Measurements from ENCODE around the gene ANGPTL3. TPM values are rescaled to one million over a fixed set of nuclear protein-coding genes. Genes with fewer than 3 reads are reported as not detected.
"Not testable (repeated sequence)": the region's sequence is repeated elsewhere in the genome, so short reads cannot be mapped to it uniquely, and the experiment has no call there.

Gene ANGPTL3, protein sequence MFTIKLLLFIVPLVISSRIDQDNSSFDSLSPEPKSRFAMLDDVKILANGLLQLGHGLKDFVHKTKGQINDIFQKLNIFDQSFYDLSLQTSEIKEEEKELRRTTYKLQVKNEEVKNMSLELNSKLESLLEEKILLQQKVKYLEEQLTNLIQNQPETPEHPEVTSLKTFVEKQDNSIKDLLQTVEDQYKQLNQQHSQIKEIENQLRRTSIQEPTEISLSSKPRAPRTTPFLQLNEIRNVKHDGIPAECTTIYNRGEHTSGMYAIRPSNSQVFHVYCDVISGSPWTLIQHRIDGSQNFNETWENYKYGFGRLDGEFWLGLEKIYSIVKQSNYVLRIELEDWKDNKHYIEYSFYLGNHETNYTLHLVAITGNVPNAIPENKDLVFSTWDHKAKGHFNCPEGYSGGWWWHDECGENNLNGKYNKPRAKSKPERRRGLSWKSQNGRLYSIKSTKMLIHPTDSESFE
- not detected for total RNA-seq

DNA sequence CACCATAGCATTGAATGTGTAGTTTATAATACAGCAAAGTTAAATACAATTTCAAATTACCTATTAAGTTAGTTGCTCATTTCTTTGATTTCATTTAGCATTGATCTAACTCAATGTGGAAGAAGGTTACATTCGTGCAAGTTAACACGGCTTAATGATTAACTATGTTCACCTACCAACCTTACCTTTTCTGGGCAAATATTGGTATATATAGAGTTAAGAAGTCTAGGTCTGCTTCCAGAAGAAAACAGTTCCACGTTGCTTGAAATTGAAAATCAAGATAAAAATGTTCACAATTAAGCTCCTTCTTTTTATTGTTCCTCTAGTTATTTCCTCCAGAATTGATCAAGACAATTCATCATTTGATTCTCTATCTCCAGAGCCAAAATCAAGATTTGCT is at the start of gene ANGPTL3:
Gene ANGPTL3, plus strand, starts transcription at position 240 of the 400 bp plus-strand sequence. Its CDS starts 47 bp downstream, at position 287.
- H3K36me3 ChIP-seq (ENCODE audit: control insufficient read depth in 3 of 3, insufficient read depth in 3 of 3, low read length in 3 of 3), result no peaks in the 10 kb centered on the region
- H3K9ac ChIP-seq (ENCODE audit: low read depth in 1 of 3, low read length in 3 of 3), result no peak within 1 kb of the TSS
- no peak within 1 kb of the TSS for H3K4me3 ChIP-seq (ENCODE audit: low read length in 3 of 3)
- H3K4me1 ChIP-seq (ENCODE audit: control insufficient read depth in 3 of 3, insufficient read depth in 3 of 3, low read length in 3 of 3), result no peaks in the 10 kb centered on the region
- no peaks in the 10 kb centered on the region for H3K9me3 ChIP-seq (ENCODE audit: control insufficient read depth in 3 of 3, low read length in 3 of 3)
- H3K27ac ChIP-seq (ENCODE audit: low read depth, low read length), result no peak within 1 kb of the TSS
- H3K27me3 ChIP-seq (ENCODE audit: control insufficient read depth in 3 of 3, insufficient read depth in 3 of 3, low read length in 3 of 3), result no peaks in the 10 kb centered on the region

DNA sequence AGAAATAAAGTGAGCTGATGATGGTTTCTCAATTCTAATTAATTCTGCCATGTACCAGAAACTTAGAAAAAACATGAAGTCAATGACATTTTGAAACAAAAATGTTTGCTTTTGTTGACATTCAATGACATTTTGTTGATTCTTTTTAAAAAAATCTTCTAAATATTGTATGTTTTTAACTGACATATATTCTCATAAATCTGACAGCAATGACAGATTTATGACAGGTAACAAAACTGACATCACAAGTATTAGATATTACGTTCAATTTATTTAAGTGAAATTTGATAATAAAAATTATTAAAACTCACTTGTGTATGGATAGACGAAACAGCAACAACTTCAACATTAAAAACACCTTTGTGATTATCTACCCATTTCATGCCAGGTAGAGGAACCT is 36.0 kb upstream of the ANGPTL3 start:
- Histone ChIP-seq H3K27me3 (ENCODE audit: control insufficient read depth in 3 of 3, insufficient read depth in 3 of 3, low read length in 3 of 3) (no peaks in the 10 kb centered on the region), H3K27ac (ENCODE audit: low read depth, low read length) (no peak overlapping the region), H3K36me3 (ENCODE audit: control insufficient read depth in 3 of 3, insufficient read depth in 3 of 3, low read length in 3 of 3) (peaks cover 0 to 3% (median 0%) of the 10 kb centered on the region in 3 donors), H3K4me3 (ENCODE audit: low read length in 3 of 3) (no peak overlapping the region), H3K9me3 (ENCODE audit: control insufficient read depth in 3 of 3, low read length in 3 of 3) (no peaks in the 10 kb centered on the region), H3K4me1 (ENCODE audit: control insufficient read depth in 3 of 3, insufficient read depth in 3 of 3, low read length in 3 of 3) (no peaks in the 10 kb centered on the region), H3K9ac (ENCODE audit: low read depth in 1 of 3, low read length in 3 of 3) (no peak overlapping the region)

DNA sequence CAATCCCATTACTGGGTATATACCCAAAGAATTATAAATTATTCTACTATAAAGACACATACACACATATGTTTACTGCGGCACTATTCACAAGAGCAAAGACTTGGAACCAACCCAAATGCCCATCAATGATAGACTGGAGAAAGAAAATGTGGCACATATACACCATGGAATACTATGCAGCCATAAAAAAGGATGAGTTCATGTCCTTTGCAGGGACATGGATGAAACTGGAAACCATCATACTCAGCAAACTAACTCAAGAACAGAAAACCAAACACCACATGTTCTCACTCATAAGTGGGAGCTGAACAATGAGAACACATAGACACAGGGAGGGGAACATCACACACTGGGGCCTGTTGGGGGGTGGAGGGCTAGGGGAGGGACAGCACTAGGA is 30.1 kb upstream of the ANGPTL3 start:
- H3K27ac ChIP-seq (ENCODE audit: low read depth, low read length); H3K9ac ChIP-seq (ENCODE audit: low read depth in 1 of 3, low read length in 3 of 3); H3K27me3 ChIP-seq (ENCODE audit: control insufficient read depth in 3 of 3, insufficient read depth in 3 of 3, low read length in 3 of 3); H3K36me3 ChIP-seq (ENCODE audit: control insufficient read depth in 3 of 3, insufficient read depth in 3 of 3, low read length in 3 of 3); H3K9me3 ChIP-seq (ENCODE audit: control insufficient read depth in 3 of 3, low read length in 3 of 3); H3K4me3 ChIP-seq (ENCODE audit: low read length in 3 of 3); H3K4me1 ChIP-seq (ENCODE audit: control insufficient read depth in 3 of 3, insufficient read depth in 3 of 3, low read length in 3 of 3): not testable (repeated sequence)

DNA sequence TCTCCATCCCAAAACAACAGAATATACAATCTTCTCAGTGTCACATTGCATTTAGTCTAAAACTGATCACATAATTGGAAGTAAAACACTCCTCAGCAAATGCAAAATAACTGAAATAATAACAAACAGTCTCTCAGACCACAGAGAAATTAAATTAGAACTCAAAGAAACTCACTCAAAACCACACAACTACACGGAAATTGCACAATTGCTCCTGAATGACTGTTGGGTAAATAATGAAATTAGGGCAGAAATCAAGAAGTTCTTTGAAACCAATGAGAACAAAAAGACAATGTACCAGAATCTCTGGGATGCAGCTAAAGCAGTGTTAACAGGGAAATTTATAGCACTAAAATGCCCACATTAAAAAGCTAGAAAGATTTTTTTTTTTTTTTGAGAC is 29.4 kb upstream of the ANGPTL3 start:
- not testable (repeated sequence) for H3K27me3 ChIP-seq (ENCODE audit: control insufficient read depth in 3 of 3, insufficient read depth in 3 of 3, low read length in 3 of 3); H3K9me3 ChIP-seq (ENCODE audit: control insufficient read depth in 3 of 3, low read length in 3 of 3); H3K9ac ChIP-seq (ENCODE audit: low read depth in 1 of 3, low read length in 3 of 3); H3K36me3 ChIP-seq (ENCODE audit: control insufficient read depth in 3 of 3, insufficient read depth in 3 of 3, low read length in 3 of 3); H3K4me1 ChIP-seq (ENCODE audit: control insufficient read depth in 3 of 3, insufficient read depth in 3 of 3, low read length in 3 of 3); H3K4me3 ChIP-seq (ENCODE audit: low read length in 3 of 3); H3K27ac ChIP-seq (ENCODE audit: low read depth, low read length)

DNA sequence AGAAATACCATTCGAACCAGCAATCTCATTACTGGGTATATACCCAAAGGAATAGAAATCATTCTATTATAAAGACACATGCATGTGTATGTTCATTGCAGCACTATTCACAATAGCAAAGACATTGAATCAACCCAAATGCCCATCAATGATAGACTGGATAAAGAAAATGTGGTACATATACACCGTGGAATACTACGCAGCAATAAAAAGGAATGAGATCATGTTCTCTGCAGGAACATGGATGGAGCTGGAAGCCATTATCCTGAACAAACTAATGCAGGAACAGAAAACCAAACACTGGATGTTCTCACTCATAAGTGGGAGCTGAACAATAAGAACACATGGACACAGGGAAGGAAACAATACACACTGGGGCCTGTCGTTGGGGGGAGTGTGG is 25.8 kb upstream of the ANGPTL3 start:
- not testable (repeated sequence) for H3K9me3 ChIP-seq (ENCODE audit: control insufficient read depth in 3 of 3, low read length in 3 of 3); H3K27me3 ChIP-seq (ENCODE audit: control insufficient read depth in 3 of 3, insufficient read depth in 3 of 3, low read length in 3 of 3); H3K27ac ChIP-seq (ENCODE audit: low read depth, low read length); H3K36me3 ChIP-seq (ENCODE audit: control insufficient read depth in 3 of 3, insufficient read depth in 3 of 3, low read length in 3 of 3); H3K4me1 ChIP-seq (ENCODE audit: control insufficient read depth in 3 of 3, insufficient read depth in 3 of 3, low read length in 3 of 3); H3K4me3 ChIP-seq (ENCODE audit: low read length in 3 of 3); H3K9ac ChIP-seq (ENCODE audit: low read depth in 1 of 3, low read length in 3 of 3)

DNA sequence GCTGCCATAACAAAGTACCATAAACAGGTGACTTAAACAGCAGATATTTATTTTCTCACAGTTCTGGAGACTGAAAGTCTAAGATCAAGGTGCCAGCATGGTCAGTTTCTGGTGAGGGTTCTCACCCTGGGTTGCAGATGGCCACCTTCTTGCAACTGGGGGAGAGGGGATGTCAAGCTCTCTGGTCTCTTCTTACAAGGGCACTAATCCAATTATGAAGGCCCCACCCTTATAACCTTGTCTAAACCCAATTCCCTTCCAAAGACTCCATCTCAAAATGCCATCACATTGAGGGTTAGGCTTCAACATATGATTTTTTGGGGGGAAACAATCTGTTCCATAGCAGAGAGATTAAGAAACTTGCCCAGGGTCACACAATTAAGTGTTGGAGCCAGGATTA is 24.8 kb upstream of the ANGPTL3 start:
- H3K4me3 ChIP-seq (ENCODE audit: low read length in 3 of 3), result no peak overlapping the region
- H3K27me3 ChIP-seq (ENCODE audit: control insufficient read depth in 3 of 3, insufficient read depth in 3 of 3, low read length in 3 of 3), result no peaks in the 10 kb centered on the region
- no peaks in the 10 kb centered on the region for H3K36me3 ChIP-seq (ENCODE audit: control insufficient read depth in 3 of 3, insufficient read depth in 3 of 3, low read length in 3 of 3)
- no peak overlapping the region for H3K9ac ChIP-seq (ENCODE audit: low read depth in 1 of 3, low read length in 3 of 3)
- no peaks in the 10 kb centered on the region for H3K4me1 ChIP-seq (ENCODE audit: control insufficient read depth in 3 of 3, insufficient read depth in 3 of 3, low read length in 3 of 3)
- H3K27ac ChIP-seq (ENCODE audit: low read depth, low read length), result no peak overlapping the region
- peaks cover 0 to 4% (median 0%) of the 10 kb centered on the region in 3 donors for H3K9me3 ChIP-seq (ENCODE audit: control insufficient read depth in 3 of 3, low read length in 3 of 3)

DNA sequence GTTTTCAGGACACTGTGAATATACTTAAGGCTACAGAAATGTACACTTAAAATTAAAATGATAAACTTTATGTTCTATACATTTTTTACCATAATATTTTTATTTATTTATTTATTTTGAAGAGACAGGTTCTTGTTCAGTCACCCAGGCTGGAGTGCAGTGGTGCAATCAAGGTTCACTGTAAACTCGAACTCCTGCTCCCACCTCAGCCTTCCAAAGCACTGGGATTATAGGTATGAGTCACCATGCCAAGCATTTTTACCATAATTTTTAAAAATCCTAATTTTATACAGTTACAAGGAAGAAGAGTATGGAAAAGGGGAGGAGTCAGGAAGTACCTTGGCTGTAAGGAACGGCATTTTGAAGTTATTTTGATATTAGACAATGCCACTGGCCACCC is 23.6 kb upstream of the ANGPTL3 start:
- Histone ChIP-seq H3K9me3 (ENCODE audit: control insufficient read depth in 3 of 3, low read length in 3 of 3) (peaks cover 0 to 4% (median 0%) of the 10 kb centered on the region in 3 donors), H3K4me3 (ENCODE audit: low read length in 3 of 3) (no peak overlapping the region), H3K27ac (ENCODE audit: low read depth, low read length) (no peak overlapping the region), H3K4me1 (ENCODE audit: control insufficient read depth in 3 of 3, insufficient read depth in 3 of 3, low read length in 3 of 3) (no peaks in the 10 kb centered on the region), H3K27me3 (ENCODE audit: control insufficient read depth in 3 of 3, insufficient read depth in 3 of 3, low read length in 3 of 3) (no peaks in the 10 kb centered on the region), H3K9ac (ENCODE audit: low read depth in 1 of 3, low read length in 3 of 3) (no peak overlapping the region), H3K36me3 (ENCODE audit: control insufficient read depth in 3 of 3, insufficient read depth in 3 of 3, low read length in 3 of 3) (no peaks in the 10 kb centered on the region)

DNA sequence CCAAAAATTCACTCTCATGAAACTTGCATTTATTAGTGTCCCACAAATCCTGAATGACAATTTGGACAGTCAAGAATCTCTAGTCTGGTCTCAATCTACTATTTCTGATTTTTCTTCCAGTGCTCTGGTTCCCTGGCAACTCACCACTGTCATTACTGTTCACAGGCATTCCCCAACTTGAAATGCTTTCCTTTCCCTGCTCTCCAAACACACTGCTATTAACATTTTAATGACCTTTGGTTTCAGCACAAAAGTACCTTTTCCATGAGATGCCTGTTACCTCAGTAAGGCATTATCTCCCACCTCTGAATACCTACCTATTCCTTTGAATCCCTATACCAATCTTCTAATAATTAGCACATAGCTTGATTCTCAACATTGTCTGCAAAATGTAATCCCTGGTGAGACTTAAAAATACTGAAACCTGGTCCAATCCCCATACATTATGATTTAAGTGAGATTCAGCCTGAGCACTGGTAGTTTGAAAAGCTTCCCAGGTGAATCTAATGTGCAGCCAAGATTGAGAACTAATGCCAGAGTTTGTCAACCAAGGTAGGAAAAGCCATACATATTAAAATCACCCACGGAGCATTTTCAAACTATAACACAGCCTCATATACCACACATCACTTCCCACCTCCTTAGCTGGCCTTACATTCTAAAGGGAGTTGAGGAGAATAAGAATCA is 11.7 kb upstream of the ANGPTL3 start:
- Histone ChIP-seq H3K4me3 (ENCODE audit: low read length in 3 of 3) (no peak overlapping the region), H3K9me3 (ENCODE audit: control insufficient read depth in 3 of 3, low read length in 3 of 3) (no peaks in the 10 kb centered on the region), H3K9ac (ENCODE audit: low read depth in 1 of 3, low read length in 3 of 3) (no peak overlapping the region), H3K27me3 (ENCODE audit: control insufficient read depth in 3 of 3, insufficient read depth in 3 of 3, low read length in 3 of 3) (no peaks in the 10 kb centered on the region), H3K4me1 (ENCODE audit: control insufficient read depth in 3 of 3, insufficient read depth in 3 of 3, low read length in 3 of 3) (no peaks in the 10 kb centered on the region), H3K27ac (ENCODE audit: low read depth, low read length) (no peak overlapping the region), H3K36me3 (ENCODE audit: control insufficient read depth in 3 of 3, insufficient read depth in 3 of 3, low read length in 3 of 3) (no peaks in the 10 kb centered on the region)

DNA sequence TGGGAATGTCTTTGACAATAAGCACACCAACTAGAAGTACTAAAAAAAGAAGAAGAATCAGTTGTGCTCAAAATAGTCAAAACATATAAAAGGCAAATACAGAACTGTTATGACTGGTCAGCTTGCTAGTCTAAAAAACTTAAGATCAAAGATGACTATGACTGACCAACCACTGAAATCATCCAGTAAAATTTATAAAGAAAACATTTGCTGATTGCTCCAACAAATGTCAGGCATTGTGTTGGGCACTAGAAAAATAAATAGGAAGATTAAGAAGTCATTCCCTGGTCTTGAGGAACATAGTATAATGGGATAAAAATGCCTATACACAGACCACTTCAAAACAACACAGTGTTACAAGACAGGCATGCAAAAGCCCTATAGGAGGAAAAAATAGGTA is 9.3 kb upstream of the ANGPTL3 start:
- H3K4me3 ChIP-seq (ENCODE audit: low read length in 3 of 3), result no peak overlapping the region
- no peaks in the 10 kb centered on the region for H3K4me1 ChIP-seq (ENCODE audit: control insufficient read depth in 3 of 3, insufficient read depth in 3 of 3, low read length in 3 of 3)
- no peaks in the 10 kb centered on the region for H3K36me3 ChIP-seq (ENCODE audit: control insufficient read depth in 3 of 3, insufficient read depth in 3 of 3, low read length in 3 of 3)
- H3K9ac ChIP-seq (ENCODE audit: low read depth in 1 of 3, low read length in 3 of 3), result no peak overlapping the region
- no peak overlapping the region for H3K27ac ChIP-seq (ENCODE audit: low read depth, low read length)
- no peaks in the 10 kb centered on the region for H3K27me3 ChIP-seq (ENCODE audit: control insufficient read depth in 3 of 3, insufficient read depth in 3 of 3, low read length in 3 of 3)
- no peaks in the 10 kb centered on the region for H3K9me3 ChIP-seq (ENCODE audit: control insufficient read depth in 3 of 3, low read length in 3 of 3)

DNA sequence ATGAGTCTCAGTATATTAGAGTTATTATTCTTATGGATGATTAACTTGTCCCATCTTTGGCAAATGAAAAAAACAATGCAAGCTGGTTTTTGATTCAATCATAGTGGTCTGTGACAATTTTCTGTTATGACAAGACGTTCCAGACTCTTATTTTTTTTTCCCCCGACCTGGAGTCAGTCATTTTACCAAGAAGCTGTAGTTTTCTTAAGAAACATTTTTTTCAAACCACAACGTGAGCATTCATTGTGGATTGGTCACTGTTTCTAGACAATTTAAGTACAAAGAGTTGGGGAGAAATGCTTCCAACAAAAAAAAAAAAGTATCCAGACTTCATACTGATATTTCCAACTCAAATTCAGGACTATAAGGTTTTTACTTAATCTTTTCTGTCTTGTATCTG is 8.0 kb upstream of the ANGPTL3 start:
- Histone ChIP-seq H3K27me3 (ENCODE audit: control insufficient read depth in 3 of 3, insufficient read depth in 3 of 3, low read length in 3 of 3) (no peaks in the 10 kb centered on the region), H3K9me3 (ENCODE audit: control insufficient read depth in 3 of 3, low read length in 3 of 3) (no peaks in the 10 kb centered on the region), H3K27ac (ENCODE audit: low read depth, low read length) (no peak overlapping the region), H3K4me3 (ENCODE audit: low read length in 3 of 3) (no peak overlapping the region), H3K36me3 (ENCODE audit: control insufficient read depth in 3 of 3, insufficient read depth in 3 of 3, low read length in 3 of 3) (no peaks in the 10 kb centered on the region), H3K9ac (ENCODE audit: low read depth in 1 of 3, low read length in 3 of 3) (no peak overlapping the region), H3K4me1 (ENCODE audit: control insufficient read depth in 3 of 3, insufficient read depth in 3 of 3, low read length in 3 of 3) (no peaks in the 10 kb centered on the region)

Data from skeletal muscle tissue (tissue), 4 donors.